D721Med (cell line): Measurements from ENCODE around the gene NCOR1.

Experiments used
- DNase-seq: peaks from one replicate; pipeline ENCODE4 v3.0.0; 2011; ENCODE audit warnings: low spot score; ENCODE audit not compliant: insufficient read length
- FAIRE-seq: peaks from 2 replicates; lab custom pipeline; 2011; peaks lifted over from hg19 to GRCh38; lab: Jason Lieb, UNC
- TF ChIP-seq, protein P1 (sequence below): IDR thresholded peaks from 2 replicates; pipeline ENCODE4 v1.5.1; 2012; ENCODE audit warnings: mild to moderate bottlenecking, control low read depth; ENCODE audit not compliant: insufficient read depth; ENCODE audit errors: missing control alignments

NCOR1 gene

DNA sequence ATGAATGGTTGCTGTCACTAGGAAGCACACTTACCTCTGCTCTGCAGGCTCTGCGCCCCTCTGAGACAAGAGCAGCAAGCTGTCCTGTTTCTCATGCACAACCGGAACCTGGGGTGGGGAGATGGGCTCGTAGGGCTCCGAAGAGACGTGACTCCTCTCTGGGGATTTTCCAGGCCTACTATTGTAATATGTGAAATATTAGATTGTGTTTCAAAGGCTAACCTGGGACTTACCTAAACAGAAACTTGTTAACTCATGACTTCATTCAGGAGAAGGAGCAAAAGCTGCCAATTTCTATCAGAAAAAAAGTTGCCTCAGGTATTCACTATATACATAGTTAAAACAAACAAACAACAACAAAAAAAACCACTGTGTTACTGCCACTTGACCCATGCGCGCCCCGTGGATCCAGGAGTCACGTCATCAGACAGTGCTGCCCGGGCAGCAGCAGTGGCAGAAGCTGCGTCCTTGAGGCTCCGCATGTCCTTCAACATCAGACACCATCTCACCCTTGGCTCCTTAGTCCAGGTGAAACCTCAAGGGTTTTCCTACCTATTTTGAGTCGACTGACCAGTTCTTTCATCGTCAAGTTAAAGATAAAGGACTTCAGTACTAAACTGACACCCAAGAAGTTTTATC, 166.4 kb downstream of the NCOR1 start:
- TF ChIP-seq, protein P1, sequence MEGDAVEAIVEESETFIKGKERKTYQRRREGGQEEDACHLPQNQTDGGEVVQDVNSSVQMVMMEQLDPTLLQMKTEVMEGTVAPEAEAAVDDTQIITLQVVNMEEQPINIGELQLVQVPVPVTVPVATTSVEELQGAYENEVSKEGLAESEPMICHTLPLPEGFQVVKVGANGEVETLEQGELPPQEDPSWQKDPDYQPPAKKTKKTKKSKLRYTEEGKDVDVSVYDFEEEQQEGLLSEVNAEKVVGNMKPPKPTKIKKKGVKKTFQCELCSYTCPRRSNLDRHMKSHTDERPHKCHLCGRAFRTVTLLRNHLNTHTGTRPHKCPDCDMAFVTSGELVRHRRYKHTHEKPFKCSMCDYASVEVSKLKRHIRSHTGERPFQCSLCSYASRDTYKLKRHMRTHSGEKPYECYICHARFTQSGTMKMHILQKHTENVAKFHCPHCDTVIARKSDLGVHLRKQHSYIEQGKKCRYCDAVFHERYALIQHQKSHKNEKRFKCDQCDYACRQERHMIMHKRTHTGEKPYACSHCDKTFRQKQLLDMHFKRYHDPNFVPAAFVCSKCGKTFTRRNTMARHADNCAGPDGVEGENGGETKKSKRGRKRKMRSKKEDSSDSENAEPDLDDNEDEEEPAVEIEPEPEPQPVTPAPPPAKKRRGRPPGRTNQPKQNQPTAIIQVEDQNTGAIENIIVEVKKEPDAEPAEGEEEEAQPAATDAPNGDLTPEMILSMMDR = no peak
- no peak for FAIRE-seq
- DNase-seq = no peak

DNA sequence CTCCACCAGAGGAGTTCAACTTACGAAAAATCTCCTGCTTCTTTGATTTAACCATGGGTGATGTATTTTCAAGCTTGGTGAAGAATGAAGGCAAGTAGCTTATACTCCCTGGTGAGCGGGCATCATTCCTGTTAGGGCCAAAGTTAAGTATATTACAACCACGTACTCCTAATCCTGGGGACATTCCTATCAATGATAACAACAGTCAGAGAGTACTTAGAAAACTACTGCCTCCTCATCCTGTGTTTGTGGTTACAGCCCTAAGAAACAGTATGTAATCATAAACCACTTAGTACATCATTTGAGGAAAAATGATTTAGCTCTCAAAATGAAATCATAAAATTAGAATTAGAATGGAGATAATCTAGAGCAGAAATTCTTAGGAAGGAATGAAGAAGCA, 168.4 kb downstream of the NCOR1 start:
- no peak for FAIRE-seq
- TF ChIP-seq, protein P1 = no peak
- DNase-seq = no peak

DNA sequence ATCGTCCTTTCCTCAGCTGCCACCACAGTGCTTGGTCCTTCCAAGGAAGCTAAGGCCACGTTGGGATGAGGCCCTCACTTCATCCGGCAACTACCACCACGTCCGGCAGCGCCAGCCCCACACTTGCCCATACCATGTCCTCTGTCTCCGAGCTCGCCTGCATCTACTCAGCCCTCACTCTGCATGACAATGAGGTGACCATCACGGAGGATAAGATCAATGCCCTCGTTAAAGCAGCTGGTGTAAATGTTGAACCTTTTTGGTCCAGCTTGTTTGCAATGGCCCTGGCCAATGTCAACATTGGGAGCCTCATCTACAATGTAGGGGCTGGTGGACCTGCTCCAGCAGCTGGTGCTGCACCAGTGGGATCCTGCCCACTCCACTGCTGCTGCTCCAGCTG, 170.8 kb downstream of the NCOR1 start:
- TF ChIP-seq, protein P1 = no peak
- FAIRE-seq (no peak), DNase-seq (no peak)

DNA sequence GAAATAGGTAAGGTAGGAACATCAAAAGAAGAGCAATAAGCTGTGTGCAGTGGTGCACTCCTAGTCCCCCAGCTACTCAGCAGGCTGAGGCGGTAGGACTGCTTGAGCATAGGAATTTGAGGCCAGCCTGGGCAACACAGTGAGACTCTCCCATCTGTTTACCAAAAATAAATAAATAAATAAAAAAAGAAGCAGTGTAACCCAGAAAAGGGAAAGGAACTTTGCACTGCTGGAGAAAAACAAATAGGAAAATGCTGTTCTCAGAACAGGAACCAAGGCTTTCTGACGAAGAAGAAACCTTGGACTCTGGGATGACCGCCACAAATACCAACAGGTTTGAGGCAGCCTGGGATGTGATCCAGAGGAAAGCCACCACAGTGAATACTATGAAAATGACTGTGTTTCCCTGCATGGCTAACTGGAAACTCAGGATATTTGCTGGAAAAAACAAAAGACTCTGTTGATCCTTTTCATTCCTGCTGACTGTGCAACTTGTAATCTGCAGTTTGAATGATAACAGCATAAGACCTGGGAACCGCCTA, 174.6 kb downstream of the NCOR1 start:
- DNase-seq (no peak), FAIRE-seq (no peak)
- TF ChIP-seq, protein P1 = no peak

DNA sequence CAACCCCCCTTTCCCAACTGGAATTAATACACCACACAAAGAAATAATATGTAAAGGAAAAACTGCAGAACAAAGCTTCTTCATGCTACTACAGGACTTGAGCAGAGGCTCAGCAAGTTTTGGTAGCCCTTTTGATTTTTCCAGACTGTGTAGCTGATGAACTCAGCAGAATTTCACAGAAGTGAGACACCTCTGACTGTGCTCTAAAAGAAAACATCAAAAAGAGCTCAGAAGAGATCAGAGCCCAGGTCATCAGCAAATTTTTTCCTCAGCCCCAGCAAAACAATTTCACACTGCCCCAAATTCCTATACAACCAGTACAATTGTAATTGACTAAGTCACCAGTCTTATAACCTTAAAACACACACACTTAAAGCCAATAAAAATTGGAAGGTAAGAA, 177.7 kb downstream of the NCOR1 start:
- no peak for DNase-seq
- FAIRE-seq = no peak
- TF ChIP-seq, protein P1 = no peak

DNA sequence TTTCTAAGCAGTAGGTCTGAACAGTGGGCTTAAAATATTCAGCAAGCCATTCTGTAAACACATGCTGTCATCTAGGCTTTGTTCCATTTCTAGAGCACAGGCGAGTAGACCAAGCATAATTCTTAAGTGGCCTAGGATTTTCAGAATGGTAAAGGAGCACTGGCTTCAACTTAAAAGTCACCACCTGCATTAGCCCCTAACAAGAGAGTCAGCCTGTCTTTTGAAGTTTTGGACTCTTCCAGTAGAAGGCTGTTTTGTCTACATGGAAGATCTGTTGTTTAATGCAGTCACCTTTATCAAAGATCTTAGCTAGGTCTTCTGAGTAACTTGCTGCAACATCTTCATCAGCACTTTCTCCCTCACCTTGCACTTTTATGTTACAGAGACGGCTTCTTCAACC, 179.1 kb downstream of the NCOR1 start:
- FAIRE-seq (no peak), DNase-seq (no peak)
- TF ChIP-seq, protein P1 = no peak

DNA sequence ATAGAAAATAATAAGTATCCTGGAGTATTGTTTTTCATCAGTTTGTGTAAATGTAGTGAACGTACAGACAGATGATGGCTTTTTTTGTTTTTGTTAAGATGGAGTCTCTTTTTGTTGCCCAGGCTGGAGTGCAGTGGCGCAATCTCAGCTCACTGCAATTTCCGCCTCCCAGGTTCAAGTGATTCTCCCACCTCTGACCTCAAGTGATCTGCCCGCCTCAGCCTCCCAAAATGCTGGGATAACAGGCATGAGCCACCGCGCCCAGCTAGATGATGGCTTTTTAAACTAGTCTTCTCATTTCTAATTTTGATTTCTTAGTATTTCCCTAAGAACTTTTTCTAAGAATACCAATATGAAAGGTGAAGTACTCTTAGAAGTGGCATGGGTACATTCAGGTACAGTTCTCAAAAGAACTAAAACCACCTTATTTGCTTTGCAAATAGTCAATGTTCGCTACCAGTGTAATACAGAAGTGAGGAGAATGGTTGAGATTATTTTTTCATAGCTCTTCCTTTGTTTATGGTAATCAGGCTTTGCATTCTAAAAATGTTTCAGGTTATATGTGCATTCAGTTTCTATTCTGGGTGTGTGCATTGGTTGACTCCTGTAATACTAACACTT, 181.5 kb downstream of the NCOR1 start:
- TF ChIP-seq, protein P1 = no peak
- DNase-seq = no peak
- FAIRE-seq = no peak
